GM19193 (cell line): Measurements from ENCODE around the gene TMTC1.

Experiments
- POLR2A ChIP-seq: IDR thresholded peaks from 4 replicates; pipeline ENCODE4 v1.6.1; 2011; ENCODE audit not compliant: insufficient read depth, insufficient read length; ENCODE audit errors: extremely low read depth

The TMTC1 gene

GRCh38 chr12:29782871-29783772, 620 bp downstream of the TMTC1 start:
- peak; percentile 8 for TF ChIP-seq POLR2A

GRCh38 chr12:29782285-29782870, 1.4 kb downstream of the TMTC1 start:
- no peak for TF ChIP-seq POLR2A

- TF ChIP-seq POLR2A: no peak
These were observed 2.0 kb downstream of the TMTC1 start for GRCh38 chr12:29781705-29782266.

- no peak for TF ChIP-seq POLR2A
These were observed 2.6 kb downstream of the TMTC1 start for GRCh38 chr12:29781188-29781587.

- TF ChIP-seq POLR2A: no peak
These were observed 3.7 kb downstream of the TMTC1 start for GRCh38 chr12:29780084-29780483.

- TF ChIP-seq POLR2A: no peak
These were observed 5.2 kb downstream of the TMTC1 start for GRCh38 chr12:29778531-29778930.

- TF ChIP-seq POLR2A: no peak
These were observed 10.7 kb downstream of the TMTC1 start for GRCh38 chr12:29773076-29773475.

- no peak for TF ChIP-seq POLR2A
These were observed 12.0 kb downstream of the TMTC1 start for GRCh38 chr12:29771786-29772185.

GRCh38 chr12:29771165-29771564, 12.6 kb downstream of the TMTC1 start:
- TF ChIP-seq POLR2A: no peak

GRCh38 chr12:29769162-29769858, 14.4 kb downstream of the TMTC1 start:
- TF ChIP-seq POLR2A: no peak

GRCh38 chr12:29768372-29768771, 15.4 kb downstream of the TMTC1 start:
- TF ChIP-seq POLR2A: no peak

GRCh38 chr12:29763301-29763683, 20.4 kb downstream of the TMTC1 start:
- no peak for TF ChIP-seq POLR2A

- TF ChIP-seq POLR2A: no peak
These were observed 21.0 kb downstream of the TMTC1 start for GRCh38 chr12:29762637-29763300.

- TF ChIP-seq POLR2A: no peak
These were observed 23.8 kb downstream of the TMTC1 start for GRCh38 chr12:29759950-29760349.
